Measurements from ENCODE around the gene ADGRG3. TPM values are rescaled to one million over a fixed set of nuclear protein-coding genes. Genes with fewer than 3 reads are reported as not detected.

The ADGRG3 gene
- total RNA-seq, 4 donors from 2014 or later = 0.32 to 2.0 (median 2.0) TPM; not detected in 1

DNA sequence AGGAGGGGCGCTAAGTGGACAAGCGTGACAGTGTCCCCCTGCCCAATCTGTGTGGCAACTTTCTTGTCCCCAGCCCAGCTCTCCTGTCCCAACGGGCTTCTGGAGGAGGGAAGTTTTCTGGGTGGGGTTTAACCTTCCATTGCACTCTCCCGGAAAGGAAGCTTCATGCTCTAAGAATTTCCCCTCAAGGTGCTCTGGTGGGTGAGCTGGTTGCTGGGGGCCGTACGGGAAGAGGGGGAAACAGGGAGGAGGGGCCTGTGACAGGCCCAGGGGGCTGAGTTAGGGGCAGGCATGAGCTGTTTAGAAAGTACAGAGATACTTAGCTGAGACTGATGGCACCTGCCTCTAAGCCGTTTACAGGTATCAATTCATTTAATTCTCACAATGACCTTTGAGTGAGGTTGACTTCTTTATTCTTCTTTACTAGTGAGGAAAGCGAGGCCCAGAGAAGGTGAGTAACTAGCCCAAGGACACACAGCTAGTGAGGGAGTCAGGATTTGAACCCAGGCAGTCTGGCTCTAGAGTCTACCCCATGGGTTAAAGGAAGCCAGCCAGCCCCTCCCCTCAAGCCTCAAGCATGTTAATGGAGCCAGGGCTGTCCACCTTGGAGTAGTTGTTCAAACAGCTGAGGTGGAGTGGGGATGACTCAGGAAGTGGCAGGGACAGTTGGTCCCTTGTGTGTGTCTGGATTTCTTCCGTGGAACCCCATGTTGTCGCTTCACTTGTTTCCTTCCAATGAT is 20.8 kb upstream of the ADGRG3 start:
- H3K27ac ChIP-seq = peak overlapping the region; percentile 68
- DNase-seq (ENCODE audit: low spot score in 2 of 2) = no peak
- no peaks in the 10 kb centered on the region for H3K9me3 ChIP-seq
- TF ChIP-seq EP300 (IDR thresholded peaks at IDR 0.05) = no peak
- TF ChIP-seq, protein P1, sequence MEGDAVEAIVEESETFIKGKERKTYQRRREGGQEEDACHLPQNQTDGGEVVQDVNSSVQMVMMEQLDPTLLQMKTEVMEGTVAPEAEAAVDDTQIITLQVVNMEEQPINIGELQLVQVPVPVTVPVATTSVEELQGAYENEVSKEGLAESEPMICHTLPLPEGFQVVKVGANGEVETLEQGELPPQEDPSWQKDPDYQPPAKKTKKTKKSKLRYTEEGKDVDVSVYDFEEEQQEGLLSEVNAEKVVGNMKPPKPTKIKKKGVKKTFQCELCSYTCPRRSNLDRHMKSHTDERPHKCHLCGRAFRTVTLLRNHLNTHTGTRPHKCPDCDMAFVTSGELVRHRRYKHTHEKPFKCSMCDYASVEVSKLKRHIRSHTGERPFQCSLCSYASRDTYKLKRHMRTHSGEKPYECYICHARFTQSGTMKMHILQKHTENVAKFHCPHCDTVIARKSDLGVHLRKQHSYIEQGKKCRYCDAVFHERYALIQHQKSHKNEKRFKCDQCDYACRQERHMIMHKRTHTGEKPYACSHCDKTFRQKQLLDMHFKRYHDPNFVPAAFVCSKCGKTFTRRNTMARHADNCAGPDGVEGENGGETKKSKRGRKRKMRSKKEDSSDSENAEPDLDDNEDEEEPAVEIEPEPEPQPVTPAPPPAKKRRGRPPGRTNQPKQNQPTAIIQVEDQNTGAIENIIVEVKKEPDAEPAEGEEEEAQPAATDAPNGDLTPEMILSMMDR (IDR thresholded peaks at IDR 0.05) = no peak
- peaks cover 3% of the 10 kb centered on the region for H3K27me3 ChIP-seq
- WGBS = 36% methylated on average over 9 of the region's 10 CpGs
- H3K4me3 ChIP-seq = no peak overlapping the region
- peaks cover 63% of the 10 kb centered on the region for H3K4me1 ChIP-seq
- H3K36me3 ChIP-seq = peaks cover 19% of the 10 kb centered on the region

- H3K4me3 ChIP-seq = no peak overlapping the region
- no peak for DNase-seq (ENCODE audit: low spot score in 2 of 2)
- H3K9me3 ChIP-seq = no peaks in the 10 kb centered on the region
- H3K36me3 ChIP-seq = peaks cover 27% of the 10 kb centered on the region
- H3K27me3 ChIP-seq = peaks cover 3% of the 10 kb centered on the region
- peak overlapping the region; percentile 68 for H3K27ac ChIP-seq
- TF ChIP-seq POLR2AphosphoS5 (IDR thresholded peaks at IDR 0.05) = no peak
- TF ChIP-seq, protein P1 (IDR thresholded peaks at IDR 0.05) = no peak
- no peak for TF ChIP-seq EP300 (IDR thresholded peaks at IDR 0.05)
- TF ChIP-seq POLR2A (IDR thresholded peaks at IDR 0.05) = no peak
- 75% methylated on average over 5 of the region's 5 CpGs for WGBS
- peaks cover 55% of the 10 kb centered on the region for H3K4me1 ChIP-seq
These were observed 20.0 kb upstream of the ADGRG3 start for GRCh38 chr16:57648125-57648524.

DNA sequence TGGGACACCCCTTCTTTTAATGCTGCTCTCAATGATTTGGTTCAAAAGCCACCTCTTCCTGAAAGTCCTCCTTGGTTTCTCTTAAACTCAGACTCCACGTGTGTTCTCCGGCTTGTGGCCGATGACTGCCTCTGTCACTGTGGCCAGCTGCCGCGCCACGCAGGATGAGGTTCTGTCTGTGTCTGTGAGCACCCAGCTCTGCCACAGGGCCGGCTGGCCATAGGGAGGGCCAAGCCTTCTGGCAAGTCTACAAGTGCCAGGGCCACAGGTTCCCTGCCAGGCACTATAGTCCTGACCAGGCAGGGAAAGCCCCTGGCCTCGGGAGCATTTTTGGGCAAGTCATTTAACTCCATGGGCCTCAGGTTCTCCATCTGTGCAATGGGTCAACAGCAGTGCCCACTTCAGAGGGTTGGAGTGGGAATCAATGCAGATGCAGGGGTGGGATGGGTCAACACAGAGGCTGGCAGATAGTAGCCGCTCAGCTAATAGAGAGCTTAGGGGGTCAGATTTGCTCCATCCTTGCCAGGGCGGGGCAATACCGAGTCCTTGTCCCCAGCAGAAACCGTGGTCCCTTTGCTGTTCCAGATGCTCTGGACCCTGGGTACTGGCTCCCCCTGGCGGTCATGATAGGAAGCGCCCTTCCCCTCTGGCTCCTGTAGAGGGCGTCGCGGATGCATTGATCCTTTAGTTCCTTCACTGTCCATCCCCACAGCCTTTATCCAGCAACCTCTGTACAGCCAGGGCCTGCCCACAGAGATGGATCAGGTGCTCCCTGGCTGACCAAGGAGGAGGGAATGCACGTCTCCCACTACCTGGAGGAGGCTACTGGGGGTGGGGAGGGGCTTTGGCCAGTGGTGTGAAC is 19.3 kb upstream of the ADGRG3 start:
- no peaks in the 10 kb centered on the region for H3K9me3 ChIP-seq
- H3K27ac ChIP-seq = no peak overlapping the region
- WGBS = 47% methylated on average over 18 of the region's 18 CpGs
- H3K36me3 ChIP-seq = peaks cover 29% of the 10 kb centered on the region
- DNase-seq (ENCODE audit: low spot score in 2 of 2) = peak; percentile 87 to 90
- no peak overlapping the region for H3K4me3 ChIP-seq
- TF ChIP-seq POLR2A (IDR thresholded peaks at IDR 0.05) = no peak
- TF ChIP-seq, protein P1 (IDR thresholded peaks at IDR 0.05) = peak; percentile 98 to 100
- H3K27me3 ChIP-seq = peaks cover 3% of the 10 kb centered on the region
- H3K4me1 ChIP-seq = peaks cover 48% of the 10 kb centered on the region

DNA sequence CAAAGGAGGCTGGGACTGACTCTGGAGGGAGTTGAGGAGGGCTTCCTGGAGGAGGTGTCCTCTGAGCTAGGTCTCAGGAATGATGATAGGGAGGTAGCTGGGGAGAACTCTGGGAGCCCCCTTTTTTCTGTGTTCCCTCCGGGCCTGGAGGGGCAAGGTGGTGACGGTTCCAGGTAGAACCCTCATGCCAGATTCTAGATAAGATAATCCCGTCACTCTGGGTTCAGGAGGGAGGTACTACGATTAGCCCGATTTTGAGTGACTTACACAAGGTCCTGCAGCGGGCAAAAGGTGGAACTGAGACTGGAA is 18.7 kb upstream of the ADGRG3 start:
- TF ChIP-seq POLR2AphosphoS5 (IDR thresholded peaks at IDR 0.05) (no peak), EP300 (IDR thresholded peaks at IDR 0.05) (no peak), POLR2A (IDR thresholded peaks at IDR 0.05) (no peak)
- TF ChIP-seq, protein P1 (IDR thresholded peaks at IDR 0.05) = no peak
- Histone ChIP-seq H3K27me3 (peaks cover 3% of the 10 kb centered on the region), H3K4me3 (no peak overlapping the region), H3K4me1 (peaks cover 42% of the 10 kb centered on the region), H3K9me3 (no peaks in the 10 kb centered on the region), H3K27ac (no peak overlapping the region), H3K36me3 (peaks cover 32% of the 10 kb centered on the region)
- no peak for DNase-seq (ENCODE audit: low spot score in 2 of 2)
- 77% methylated on average over 6 of the region's 6 CpGs for WGBS

- peaks cover 3% of the 10 kb centered on the region for H3K27me3 ChIP-seq
- WGBS = 91% methylated on average over 7 of the region's 7 CpGs
These were observed 18.3 kb upstream of the ADGRG3 start for GRCh38 chr16:57649846-57650245.

More at GRCh38 chr16:57649846-57650245, 18.3 kb upstream of the ADGRG3 start:
- H3K4me3 ChIP-seq = no peak overlapping the region
- H3K27ac ChIP-seq = no peak overlapping the region
- DNase-seq (ENCODE audit: low spot score in 2 of 2) = no peak
- peaks cover 34% of the 10 kb centered on the region for H3K36me3 ChIP-seq
- H3K4me1 ChIP-seq = peaks cover 38% of the 10 kb centered on the region
- no peaks in the 10 kb centered on the region for H3K9me3 ChIP-seq
- TF ChIP-seq, protein P1 (IDR thresholded peaks at IDR 0.05) = no peak
- no peak for TF ChIP-seq POLR2A (IDR thresholded peaks at IDR 0.05)
- no peak for TF ChIP-seq EP300 (IDR thresholded peaks at IDR 0.05)
- no peak for TF ChIP-seq POLR2AphosphoS5 (IDR thresholded peaks at IDR 0.05)

All from suprapubic skin (tissue), 4 donors.